OCI-LY3 (cell line): ENCODE results near the gene ST3GAL5.

Source experiments
- CTCF ChIP-seq: fragments of 200-600, 300-600 bp; sonication (generic); IDR thresholded peaks from 2 replicates; pipeline ENCODE4 v1.5.1; 2014; ENCODE audit warnings: antibody characterized with exemption, low read length, low read depth
- EZH2phosphoT487 ChIP-seq: fragments of 200-600 bp; shearing (Covaris generic); IDR thresholded peaks from 2 replicates; pipeline ENCODE4 v1.6.1; 2018; ENCODE audit warnings: antibody characterized with exemption, mixed run types, low read depth

GRCh38 chr2:85905891-85906290, 17.1 kb upstream of the ST3GAL5 start:
- TF ChIP-seq CTCF (no peak), EZH2phosphoT487 (no peak)
